HG03457 (cell line): Measurements from ENCODE around the gene GPR4.

Experiments used
- ATAC-seq: cut with Tn5 transposase; IDR thresholded peaks from one replicate; pipeline ENCODE4 v1.9.1; 2021; ENCODE audit warnings: moderate number of reproducible peaks; ENCODE audit not compliant: unreplicated experiment

The GPR4 gene

DNA sequence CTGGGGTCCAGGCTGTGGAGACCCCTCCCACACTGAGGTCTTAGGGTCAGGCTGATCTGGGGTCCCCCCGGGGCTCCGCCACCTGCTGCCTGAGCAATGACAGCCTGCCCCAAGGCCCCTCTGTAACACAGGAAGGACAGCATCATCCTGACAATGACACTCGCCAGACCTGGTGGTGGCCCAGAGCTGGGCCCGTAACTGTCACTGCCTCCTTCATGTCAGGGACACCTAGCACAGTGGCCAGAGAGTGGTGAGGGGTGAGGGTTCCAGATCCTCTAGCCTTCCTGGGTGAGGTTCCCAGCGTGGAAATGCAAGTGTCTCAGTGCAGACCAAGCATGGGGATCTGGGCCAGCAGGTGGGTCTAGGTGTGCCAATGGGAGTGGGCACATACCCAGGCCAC is 45.2 kb downstream of the GPR4 start:
- ATAC-seq: no peak

DNA sequence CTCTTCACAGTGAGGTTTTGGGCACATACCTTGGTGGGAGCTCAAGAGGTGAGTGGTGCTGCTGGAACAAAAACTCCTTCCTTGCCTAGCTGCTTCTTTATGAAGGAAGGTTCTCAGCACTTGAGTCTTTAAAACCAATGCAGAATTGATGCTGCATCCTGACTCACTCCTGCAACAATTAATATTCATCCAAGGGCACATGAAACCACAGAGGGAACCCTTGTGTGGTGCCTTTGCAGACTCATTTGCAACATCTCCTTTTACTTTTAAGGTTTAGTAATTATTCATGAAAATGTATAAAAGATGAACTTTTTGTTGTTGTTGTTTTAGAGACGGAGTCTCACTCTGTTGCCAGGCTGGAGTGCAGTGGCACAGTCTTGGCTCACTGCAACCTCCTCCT is 47.5 kb downstream of the GPR4 start:
- no peak for ATAC-seq

DNA sequence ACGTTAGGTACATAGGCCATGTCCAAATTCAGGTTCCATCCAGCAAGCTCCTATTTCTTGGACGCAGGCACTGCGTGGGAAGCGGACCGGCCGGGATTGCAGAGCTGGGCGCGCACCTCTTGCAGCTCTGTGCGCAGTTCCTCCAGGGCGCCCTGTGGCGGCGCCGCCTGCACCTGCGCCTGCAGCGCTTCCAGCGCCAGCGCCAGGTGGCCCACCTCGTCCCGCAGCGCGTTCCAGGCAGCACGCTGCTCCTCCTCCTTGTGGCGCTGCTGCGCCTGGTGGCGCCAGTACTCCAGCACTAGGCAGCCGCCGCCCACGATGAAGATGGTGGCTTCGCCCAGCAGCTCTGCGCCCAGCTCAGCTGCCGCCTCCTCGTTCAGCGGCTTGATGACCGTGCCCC is 48.5 kb downstream of the GPR4 start:
- no peak for ATAC-seq

DNA sequence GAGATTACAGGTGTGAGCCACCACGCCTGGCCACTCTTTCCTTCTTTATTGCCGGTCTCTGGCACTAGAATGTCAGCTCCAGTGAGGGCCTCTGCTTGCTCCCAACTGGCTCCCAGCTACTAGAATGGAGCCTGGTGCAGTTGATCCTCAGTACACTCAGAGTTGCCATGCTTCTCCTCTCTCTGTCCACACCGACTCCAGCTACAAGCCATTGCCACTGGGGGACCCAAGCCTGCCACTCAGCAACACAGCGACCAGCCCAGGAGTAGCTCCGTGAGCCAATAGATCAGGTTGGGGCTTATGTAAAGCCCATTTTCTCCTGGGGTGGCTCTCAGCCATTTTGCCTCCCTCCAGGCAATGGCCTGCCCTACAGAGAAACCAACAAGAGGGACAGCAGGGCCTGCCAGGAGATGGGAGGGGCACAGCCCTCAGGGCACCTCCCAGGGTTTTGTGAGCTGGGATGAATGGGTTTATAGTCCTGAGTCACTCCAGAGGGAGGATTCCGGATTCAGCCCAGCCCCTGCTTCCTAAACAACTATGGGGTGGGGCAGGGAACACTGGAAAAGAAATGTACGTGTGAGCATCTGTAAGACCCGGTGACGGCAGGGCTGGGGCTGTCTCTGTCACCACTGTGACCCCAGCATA is 53.9 kb downstream of the GPR4 start:
- no peak for ATAC-seq

DNA sequence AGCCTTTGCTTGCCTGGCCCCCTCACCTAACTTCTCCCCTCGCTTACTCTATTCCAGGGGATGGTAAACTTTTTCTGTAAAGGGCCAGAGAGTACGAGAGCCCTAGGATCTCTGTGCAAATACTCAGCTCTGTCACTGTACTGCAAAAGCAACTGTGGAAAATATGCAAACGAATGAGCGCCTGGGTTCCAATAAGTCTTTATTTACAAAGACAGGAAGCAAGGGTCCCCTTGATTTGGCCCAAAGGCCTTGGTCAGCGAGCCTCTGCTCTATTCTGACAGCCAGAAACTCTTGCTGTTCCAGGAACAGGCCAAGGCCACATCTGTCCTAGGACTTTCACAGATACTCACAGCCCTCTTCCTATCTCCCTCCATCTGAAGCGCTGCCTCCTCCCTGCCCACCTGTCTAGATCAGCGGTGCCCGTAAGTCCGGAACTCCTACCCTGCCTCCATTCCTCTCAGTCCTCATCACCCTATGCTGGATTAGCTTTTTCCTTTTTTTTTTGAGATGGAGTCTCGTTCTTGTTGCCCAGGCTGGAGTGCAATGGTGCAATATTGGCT is 54.7 kb downstream of the GPR4 start:
- no peak for ATAC-seq

DNA sequence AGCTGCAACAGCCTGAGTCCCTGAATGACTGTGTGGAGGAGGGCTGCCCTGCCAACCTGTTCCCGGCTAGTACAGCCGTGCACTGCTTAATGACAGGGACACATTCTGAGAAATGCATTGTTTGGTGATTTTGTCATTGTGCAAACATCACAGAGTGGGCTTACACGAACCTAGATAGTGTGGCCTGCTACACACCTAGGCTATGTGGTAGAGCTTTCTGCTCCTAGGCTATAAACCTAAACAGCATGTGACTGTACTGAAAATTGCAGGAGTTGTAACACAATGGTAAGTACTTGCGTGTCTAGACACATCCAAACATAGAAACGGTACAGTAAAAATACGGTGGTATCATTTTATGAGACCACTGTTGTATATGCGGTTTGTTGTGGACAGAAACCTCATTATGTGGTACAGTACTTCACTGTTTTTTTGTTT is 59.8 kb downstream of the GPR4 start:
- no peak for ATAC-seq
